ENCODE measurements around the gene PPP1R3A. TPM values are rescaled to one million over a fixed set of nuclear protein-coding genes. Genes with fewer than 3 reads are reported as not detected.

PPP1R3A gene
- total RNA-seq, 1 experiment from 2014 or later: not detected

DNA sequence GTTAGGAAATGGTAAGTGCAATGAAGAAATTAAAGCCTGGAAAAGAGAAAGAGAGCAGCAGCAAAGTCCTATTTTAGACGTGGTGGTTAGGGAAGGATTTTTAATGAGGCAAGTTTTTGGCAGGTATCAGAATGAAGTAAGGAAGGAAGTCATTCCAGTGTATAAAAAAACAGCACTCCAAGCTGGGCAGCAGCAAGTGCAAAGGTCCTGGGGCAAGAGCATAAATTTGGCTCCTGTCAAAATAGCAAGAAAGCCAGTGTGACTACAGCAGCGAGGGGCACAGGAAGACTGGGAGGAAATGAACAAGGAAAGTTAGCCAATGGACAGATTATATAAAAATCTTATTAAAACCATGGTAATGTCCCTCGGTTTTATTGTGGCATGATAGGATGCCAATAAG lies 90.2 kb downstream of the PPP1R3A start:
- no peak overlapping the region for H2AFZ ChIP-seq (ENCODE audit: low read length)
- H3K4me1 Mint-ChIP-seq: peaks cover 30 to 31% of the 10 kb centered on the region in 2 experiments
- no peak overlapping the region for H2BK5ac ChIP-seq (ENCODE audit: insufficient read length, low read length)
- no peak overlapping the region for H4K8ac ChIP-seq (replicated peaks; ENCODE audit: insufficient read length, low read depth, low read length)
- TF ChIP-seq, protein P1, sequence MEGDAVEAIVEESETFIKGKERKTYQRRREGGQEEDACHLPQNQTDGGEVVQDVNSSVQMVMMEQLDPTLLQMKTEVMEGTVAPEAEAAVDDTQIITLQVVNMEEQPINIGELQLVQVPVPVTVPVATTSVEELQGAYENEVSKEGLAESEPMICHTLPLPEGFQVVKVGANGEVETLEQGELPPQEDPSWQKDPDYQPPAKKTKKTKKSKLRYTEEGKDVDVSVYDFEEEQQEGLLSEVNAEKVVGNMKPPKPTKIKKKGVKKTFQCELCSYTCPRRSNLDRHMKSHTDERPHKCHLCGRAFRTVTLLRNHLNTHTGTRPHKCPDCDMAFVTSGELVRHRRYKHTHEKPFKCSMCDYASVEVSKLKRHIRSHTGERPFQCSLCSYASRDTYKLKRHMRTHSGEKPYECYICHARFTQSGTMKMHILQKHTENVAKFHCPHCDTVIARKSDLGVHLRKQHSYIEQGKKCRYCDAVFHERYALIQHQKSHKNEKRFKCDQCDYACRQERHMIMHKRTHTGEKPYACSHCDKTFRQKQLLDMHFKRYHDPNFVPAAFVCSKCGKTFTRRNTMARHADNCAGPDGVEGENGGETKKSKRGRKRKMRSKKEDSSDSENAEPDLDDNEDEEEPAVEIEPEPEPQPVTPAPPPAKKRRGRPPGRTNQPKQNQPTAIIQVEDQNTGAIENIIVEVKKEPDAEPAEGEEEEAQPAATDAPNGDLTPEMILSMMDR (conservative IDR thresholded peaks at IDR 0.05): no peak
- no peak overlapping the region for H3K27ac Mint-ChIP-seq
- DNase-seq: no peak
- H3K9me3 ChIP-seq (ENCODE audit: control insufficient read depth, low read depth, low read length): no peaks in the 10 kb centered on the region
- H4K5ac ChIP-seq (ENCODE audit: insufficient read length, low read depth, low read length): no peak overlapping the region
- no peak overlapping the region for H2BK12ac ChIP-seq (ENCODE audit: insufficient read length, low read depth, low read length)
- H3K23me2 ChIP-seq (ENCODE audit: insufficient read length, low read depth, low read length, poor library complexity, severe bottlenecking): no peaks in the 10 kb centered on the region
- no peak overlapping the region for H2BK20ac ChIP-seq (ENCODE audit: low read depth, low read length, poor library complexity, severe bottlenecking)
- H4K20me1 ChIP-seq (ENCODE audit: control insufficient read depth, insufficient read depth, insufficient read length): no peaks in the 10 kb centered on the region
- no peak overlapping the region for H3K4me3 Mint-ChIP-seq
- peaks cover 2% of the 10 kb centered on the region; the same call in 1 of the 2 replicates for H3K4me1 ChIP-seq (ENCODE audit: insufficient read depth, low read length)
- no peak overlapping the region for H3K4me2 ChIP-seq (ENCODE audit: insufficient read depth, insufficient read length, low read length)
- no peak overlapping the region for H3T11ph ChIP-seq (ENCODE audit: low read length)
- H3K18ac ChIP-seq (ENCODE audit: insufficient read length, low read depth, low read length): no peak overlapping the region
- H2BK15ac ChIP-seq (ENCODE audit: low read depth, low read length): no peak overlapping the region
- H3K27me3 ChIP-seq (ENCODE audit: insufficient read depth, low read length): no peaks in the 10 kb centered on the region
- no peak overlapping the region for H2BK120ac ChIP-seq (ENCODE audit: low read depth, low read length, poor library complexity, severe bottlenecking)
- H3K27ac ChIP-seq (ENCODE audit: insufficient read length, low read depth, low read length): no peak overlapping the region
- no peak overlapping the region for H4K91ac ChIP-seq (ENCODE audit: insufficient read length, low read depth, low read length)
- H3K56ac ChIP-seq (ENCODE audit: insufficient read length, low read depth, low read length): no peak overlapping the region
- no peak overlapping the region for H3K14ac ChIP-seq (ENCODE audit: insufficient read depth, low read length)
- H3K27me3 Mint-ChIP-seq (ENCODE audit: low read depth): peaks cover 2% of the 10 kb centered on the region; the same call in 1 of the 2 replicates
- H3K23ac ChIP-seq (ENCODE audit: insufficient read length, low read depth, low read length): no peak overlapping the region
- H3K79me2 ChIP-seq (ENCODE audit: insufficient read depth, low read length): no peaks in the 10 kb centered on the region
- H3K9me3 Mint-ChIP-seq: no peaks in the 10 kb centered on the region
- WGBS (ENCODE audit: extremely low coverage, insufficient read length, low lambda C conversion rate): no CpG with 5 or more reads among the region's 3 CpGs
- H3K79me1 ChIP-seq (ENCODE audit: insufficient read depth, low read depth, low read length, poor library complexity, severe bottlenecking): no peaks in the 10 kb centered on the region
- H3K9ac ChIP-seq (ENCODE audit: extremely low read depth, insufficient read length, low read length): no peak overlapping the region
- no peak overlapping the region for H2AK5ac ChIP-seq (ENCODE audit: insufficient read length, low read length)
- no peaks in the 10 kb centered on the region; a peak in 1 of 7 replicates for H3K36me3 Mint-ChIP-seq (ENCODE audit: insufficient read depth in 1 of 3, low read depth in 3 of 3)
- no peak overlapping the region for H3K4ac ChIP-seq (ENCODE audit: low read depth, low read length)

Data from H9 (cell line).